ENCODE results near the gene FBXO24.

The FBXO24 gene

DNA sequence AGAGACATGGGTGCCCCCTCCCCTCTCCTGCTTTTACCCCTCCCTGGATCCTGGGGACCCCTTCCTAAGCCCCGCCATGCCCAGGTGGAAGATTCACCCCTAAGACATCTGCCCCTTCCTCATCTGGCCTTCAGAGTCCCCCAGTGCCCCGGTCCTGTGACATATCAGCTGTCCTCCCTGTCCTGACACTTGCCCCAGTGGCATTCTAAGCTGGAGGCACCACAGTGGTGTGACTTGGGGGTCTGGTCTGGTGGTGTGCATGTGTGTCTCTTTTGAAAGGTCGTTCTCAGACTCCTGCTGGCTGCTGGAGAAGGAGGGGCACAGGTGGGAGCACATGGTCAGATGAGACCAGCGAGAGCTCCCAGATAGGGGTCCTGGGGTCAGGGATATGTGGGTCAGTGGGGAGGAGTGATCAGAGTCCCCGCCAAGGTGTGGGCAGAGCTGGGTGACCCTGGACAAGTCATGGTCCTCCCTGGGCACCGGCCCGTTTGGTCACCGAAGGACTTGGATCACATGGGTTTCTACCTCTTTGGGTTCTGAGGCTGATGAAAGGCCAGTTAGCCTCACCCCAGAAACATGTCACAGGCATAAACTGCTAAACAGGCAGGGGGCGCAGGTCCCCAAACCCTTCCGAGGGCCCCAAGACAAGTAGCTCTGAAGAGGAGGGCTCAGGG is 55.9 kb downstream of the FBXO24 start:
- in situ Hi-C loops (cut with MboI; ENCODE audit: low pct_unique_long_range_greater_than_20kb, low sequenced_read_pairs, unreplicated experiment), result no loop called here
- no peak for TF ChIP-seq CTCF (IDR thresholded peaks at IDR 0.05; ENCODE audit: extremely low read depth, insufficient read depth, missing control alignments)
- DNase-seq (ENCODE audit: low spot score), result no peak

- DNase-seq (ENCODE audit: low spot score), result peak; percentile 80
- TF ChIP-seq CTCF (IDR thresholded peaks at IDR 0.05; ENCODE audit: extremely low read depth, insufficient read depth, missing control alignments), result no peak
- in situ Hi-C loops (cut with MboI; ENCODE audit: low pct_unique_long_range_greater_than_20kb, low sequenced_read_pairs, unreplicated experiment), result no loop called here
Measured at GRCh38 chr7:100642534-100642907, 56.4 kb downstream of the FBXO24 start.

DNA sequence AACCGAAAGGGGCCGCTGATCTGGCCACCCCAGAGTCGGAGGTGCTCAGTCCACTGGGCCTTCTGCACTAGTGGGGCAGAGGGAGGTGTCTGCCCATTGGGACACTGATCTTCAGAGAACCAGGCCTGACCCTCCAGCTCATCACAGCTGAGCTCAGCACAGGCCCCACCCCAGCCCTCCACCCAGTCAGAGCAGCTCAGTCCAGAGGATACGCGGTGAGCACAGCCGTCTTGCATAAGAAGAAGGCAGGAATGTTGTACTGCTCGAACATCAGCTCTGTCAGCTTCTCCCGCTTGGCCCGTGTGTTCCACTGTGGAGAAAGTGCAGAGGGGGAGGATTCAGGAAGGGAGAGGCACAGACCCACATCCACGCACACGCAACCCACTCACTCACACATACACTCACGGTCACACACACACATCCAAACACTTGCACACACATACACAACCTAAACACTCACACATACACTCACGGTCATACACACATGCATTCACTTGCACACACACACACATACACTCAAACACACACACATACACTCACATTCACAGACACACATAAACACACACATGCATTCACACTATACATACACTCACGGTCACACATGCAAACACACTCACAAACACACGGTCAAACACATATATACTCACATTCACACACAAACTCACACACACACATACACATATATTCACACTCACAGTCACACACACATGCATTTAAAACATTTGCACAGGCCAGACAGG is 63.9 kb downstream of the FBXO24 start:
- no peak for DNase-seq (ENCODE audit: low spot score)
- in situ Hi-C loops (cut with MboI; ENCODE audit: low pct_unique_long_range_greater_than_20kb, low sequenced_read_pairs, unreplicated experiment), result no loop called here
- TF ChIP-seq CTCF (IDR thresholded peaks at IDR 0.05; ENCODE audit: extremely low read depth, insufficient read depth, missing control alignments), result no peak

Measured in GM13977 (cell line).